Measurements from ENCODE around the gene RAPSN. TPM values are rescaled to one million over a fixed set of nuclear protein-coding genes. Genes with fewer than 3 reads are reported as not detected.

The RAPSN gene
- total RNA-seq (0.41 TPM), polyA plus RNA-seq (ENCODE audit: insufficient read depth, low read depth, low replicate concordance) (0.28 TPM)
- long read RNA-seq, donor 1, result 0 reads
- long read RNA-seq, donor 2, result 0 reads
- long read RNA-seq, donor 3, result 0 reads
- long read RNA-seq, donor 4, result 0 reads
- long read RNA-seq, donor 5, result 0 reads
- long read RNA-seq, donor 6, result 0 reads
- long read RNA-seq, donor 7, partial matches to known transcripts, result 1 of 1 reads
- long read RNA-seq, donor 7, other reads (novel, unspliced or antisense), result 0 of 1 reads
- long read RNA-seq, donor 8, result 0 reads
- long read RNA-seq, donor 9, result 0 reads
- long read RNA-seq, donor 10, result 0 reads

GRCh38 chr11:47448566-47449427 lies at the start of gene RAPSN:
Gene RAPSN, minus strand, starts transcription at chr11:47449136. Its CDS starts 172 bp downstream, at chr11:47448964.
- H3K36me3 ChIP-seq (ENCODE audit: control insufficient read depth in 2 of 3, insufficient read depth in 3 of 3, low read length in 3 of 3), result no peaks in the 10 kb centered on the region
- no peaks in the 10 kb centered on the region for H3K9me3 ChIP-seq (ENCODE audit: control insufficient read depth in 2 of 3, insufficient read depth in 1 of 3, low read length in 3 of 3)
- FAIRE-seq, result no peak
- TF ChIP-seq CTCF (IDR thresholded peaks at IDR 0.05; ENCODE audit: borderline replicate concordance, extremely low read depth, insufficient read depth), result no peak
- DNase-seq, result no peak
- no peak within 1 kb of the TSS for H3K27ac ChIP-seq (ENCODE audit: low read depth in 2 of 2, low read length in 2 of 2)
- no peaks in the 10 kb centered on the region for H3K27me3 ChIP-seq (ENCODE audit: control insufficient read depth, insufficient read depth, low read length)
- intact Hi-C loops (cut with DNase I), result no loop called here
- H3K4me1 ChIP-seq (ENCODE audit: control insufficient read depth in 2 of 3, insufficient read depth in 2 of 3, low read depth in 1 of 3, low read length in 3 of 3), result peaks cover 0 to 2% (median 0%) of the 10 kb centered on the region in 3 donors
- H3K4me3 ChIP-seq (ENCODE audit: low read length in 3 of 3), result no peak within 1 kb of the TSS
- no peak within 1 kb of the TSS for H3K9ac ChIP-seq (ENCODE audit: low read length in 3 of 3)

- FAIRE-seq (no peak), DNase-seq (no peak)
- Histone ChIP-seq H3K4me3 (ENCODE audit: low read length in 3 of 3) (no peak overlapping the region), H3K36me3 (ENCODE audit: control insufficient read depth in 2 of 3, insufficient read depth in 3 of 3, low read length in 3 of 3) (peaks cover 2 to 4% (median 3%) of the 10 kb centered on the region in 3 donors), H3K4me1 (ENCODE audit: control insufficient read depth in 2 of 3, insufficient read depth in 2 of 3, low read depth in 1 of 3, low read length in 3 of 3) (peaks cover 0 to 30% (median 11%) of the 10 kb centered on the region in 3 donors), H3K27ac (ENCODE audit: low read depth in 2 of 2, low read length in 2 of 2) (no peak overlapping the region), H3K27me3 (ENCODE audit: control insufficient read depth, insufficient read depth, low read length) (no peaks in the 10 kb centered on the region), H3K9ac (ENCODE audit: low read length in 3 of 3) (no peak overlapping the region), H3K9me3 (ENCODE audit: control insufficient read depth in 2 of 3, insufficient read depth in 1 of 3, low read length in 3 of 3) (no peaks in the 10 kb centered on the region)
- intact Hi-C loops (cut with DNase I), result no loop called here
- TF ChIP-seq CTCF (IDR thresholded peaks at IDR 0.05; ENCODE audit: borderline replicate concordance, extremely low read depth, insufficient read depth), result no peak
Measured at GRCh38 chr11:47498149-47498548, 49.2 kb upstream of the RAPSN start.

GRCh38 chr11:47496808-47497207 lies 47.9 kb upstream of the RAPSN start:
- FAIRE-seq, result no peak
- Histone ChIP-seq H3K36me3 (ENCODE audit: control insufficient read depth in 2 of 3, insufficient read depth in 3 of 3, low read length in 3 of 3) (peaks cover 2 to 4% (median 3%) of the 10 kb centered on the region in 3 donors), H3K27ac (ENCODE audit: low read depth in 2 of 2, low read length in 2 of 2) (no peak overlapping the region), H3K9ac (ENCODE audit: low read length in 3 of 3) (no peak overlapping the region), H3K9me3 (ENCODE audit: control insufficient read depth in 2 of 3, insufficient read depth in 1 of 3, low read length in 3 of 3) (no peaks in the 10 kb centered on the region), H3K27me3 (ENCODE audit: control insufficient read depth, insufficient read depth, low read length) (no peaks in the 10 kb centered on the region), H3K4me1 (ENCODE audit: control insufficient read depth in 2 of 3, insufficient read depth in 2 of 3, low read depth in 1 of 3, low read length in 3 of 3) (peaks cover 0 to 30% (median 11%) of the 10 kb centered on the region in 3 donors), H3K4me3 (ENCODE audit: low read length in 3 of 3) (no peak overlapping the region)
- no peak for TF ChIP-seq CTCF (IDR thresholded peaks at IDR 0.05; ENCODE audit: borderline replicate concordance, extremely low read depth, insufficient read depth)
- no peak for DNase-seq
- intact Hi-C loops (cut with DNase I), result no loop called here

Data from kidney (tissue), 22 donors.